Measurements from ENCODE around the gene MARCHF6.
"Not testable (repeated sequence)": the region's sequence is repeated elsewhere in the genome, so short reads cannot be mapped to it uniquely, and the experiment has no call there.

The MARCHF6 gene

GRCh38 chr5:10351199-10351905 lies 2.1 kb upstream of the MARCHF6 start:
- DNase-seq (ENCODE audit: low read depth): peak; percentile 82

GRCh38 chr5:10351919-10352318 lies 1.6 kb upstream of the MARCHF6 start:
- no peak for DNase-seq (ENCODE audit: low read depth)

- peak; percentile 53 for DNase-seq (ENCODE audit: low read depth)
Observed at GRCh38 chr5:10352430-10353240, 860 bp upstream of the MARCHF6 start.

- peak; percentile 71 for DNase-seq (ENCODE audit: low read depth)
Observed at GRCh38 chr5:10354048-10354872, 765 bp downstream of the MARCHF6 start.

- peak; percentile 76 for DNase-seq (ENCODE audit: low read depth)
Observed at GRCh38 chr5:10355071-10355889, 1.8 kb downstream of the MARCHF6 start.

- no peak for DNase-seq (ENCODE audit: low read depth)
Observed at GRCh38 chr5:10358999-10359398, 5.5 kb downstream of the MARCHF6 start.

- DNase-seq (ENCODE audit: low read depth): no peak
Observed at GRCh38 chr5:10360686-10361085, 7.2 kb downstream of the MARCHF6 start.

GRCh38 chr5:10363519-10364185 lies 10.2 kb downstream of the MARCHF6 start:
- no peak for DNase-seq (ENCODE audit: low read depth)

- peak; percentile 17 for DNase-seq (ENCODE audit: low read depth)
Observed at GRCh38 chr5:10364186-10364689, 10.7 kb downstream of the MARCHF6 start.

GRCh38 chr5:10365782-10366181 lies 12.3 kb downstream of the MARCHF6 start:
- DNase-seq (ENCODE audit: low read depth): no peak

GRCh38 chr5:10366310-10367272 lies 13.1 kb downstream of the MARCHF6 start:
- DNase-seq (ENCODE audit: low read depth): peak; percentile 74

- DNase-seq (ENCODE audit: low read depth): no peak
Observed at GRCh38 chr5:10367579-10367978, 14.1 kb downstream of the MARCHF6 start.

GRCh38 chr5:10370931-10371330 lies 17.4 kb downstream of the MARCHF6 start:
- no peak for DNase-seq (ENCODE audit: low read depth)

GRCh38 chr5:10371369-10371768 lies 17.9 kb downstream of the MARCHF6 start:
- not testable (repeated sequence) for DNase-seq (ENCODE audit: low read depth)

GRCh38 chr5:10372726-10373709 lies 19.5 kb downstream of the MARCHF6 start:
- peak; percentile 20 for DNase-seq (ENCODE audit: low read depth)

- no peak for DNase-seq (ENCODE audit: low read depth)
Observed at GRCh38 chr5:10374046-10375022, 20.8 kb downstream of the MARCHF6 start.

- not testable (repeated sequence) for DNase-seq (ENCODE audit: low read depth)
Observed at GRCh38 chr5:10375146-10375545, 21.7 kb downstream of the MARCHF6 start.
